Fibroblast of peridontal ligament (primary cell): ENCODE measurements around the gene PRND.
"Not testable (repeated sequence)": the region's sequence is repeated elsewhere in the genome, so short reads cannot be mapped to it uniquely, and the experiment has no call there.

Experiments
- DNase-seq: peaks from one replicate; pipeline ENCODE4 v3.0.0-alpha.2; 2010; ENCODE audit errors: extremely low read depth

PRND gene

DNA sequence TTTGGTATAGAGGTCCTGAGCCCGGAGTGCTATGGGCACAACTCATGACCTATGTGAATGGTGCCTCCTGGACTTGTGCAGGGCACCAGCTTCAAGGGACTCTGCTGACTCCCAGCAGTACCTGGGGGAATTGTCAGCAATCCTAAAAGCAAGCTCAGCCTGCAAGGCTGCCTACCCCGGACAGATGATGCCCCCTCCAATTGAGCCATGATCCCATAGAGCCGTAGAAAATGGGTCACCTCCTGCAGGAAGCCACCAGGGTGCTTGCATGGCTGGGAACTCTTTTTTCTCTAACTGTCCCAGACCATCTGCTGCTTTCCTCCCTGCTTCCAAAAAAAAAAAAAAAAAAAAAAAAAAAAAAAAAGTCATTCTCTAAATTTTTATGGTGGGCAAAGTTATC is 12.9 kb upstream of the PRND start:
- no peak for DNase-seq

DNA sequence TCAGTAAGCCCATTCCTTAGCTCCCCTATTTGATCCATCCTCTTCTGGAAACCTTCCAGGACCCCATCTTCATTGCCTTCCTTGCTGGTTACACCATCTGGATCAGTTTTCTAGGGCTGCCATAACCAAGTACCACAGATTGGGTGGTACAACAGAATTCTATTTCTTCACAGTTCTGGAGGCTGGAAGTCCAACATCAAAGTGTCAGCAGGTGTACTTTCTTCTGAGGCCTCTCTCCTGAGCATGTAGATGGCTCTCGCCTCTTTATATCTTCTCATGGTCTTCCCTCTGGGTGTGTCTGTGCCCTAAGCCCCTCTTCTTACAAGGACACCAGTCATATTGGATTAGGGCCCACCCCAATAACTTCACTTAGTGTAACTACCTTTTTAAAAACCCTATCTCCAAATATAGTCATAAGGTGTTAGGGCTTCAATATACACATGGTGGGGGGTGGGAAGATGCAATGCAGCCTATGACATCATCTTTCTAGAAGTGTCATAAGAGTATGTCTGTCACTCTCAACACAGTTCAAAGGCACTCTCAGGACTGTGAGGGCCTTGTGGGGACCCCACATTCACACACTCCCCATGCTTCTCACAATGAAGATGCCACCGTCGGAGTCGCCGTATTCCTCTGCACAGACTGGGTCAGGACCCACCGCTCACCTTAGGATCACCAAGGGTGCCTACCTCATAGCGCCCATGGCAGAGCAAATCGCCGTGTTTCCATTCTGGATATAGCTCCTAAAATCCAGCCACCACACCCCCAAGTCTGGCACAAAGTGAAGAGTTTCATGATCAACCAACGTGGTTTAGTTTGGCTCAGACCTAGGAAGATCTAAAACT is 12.2 kb upstream of the PRND start:
- no peak for DNase-seq

DNA sequence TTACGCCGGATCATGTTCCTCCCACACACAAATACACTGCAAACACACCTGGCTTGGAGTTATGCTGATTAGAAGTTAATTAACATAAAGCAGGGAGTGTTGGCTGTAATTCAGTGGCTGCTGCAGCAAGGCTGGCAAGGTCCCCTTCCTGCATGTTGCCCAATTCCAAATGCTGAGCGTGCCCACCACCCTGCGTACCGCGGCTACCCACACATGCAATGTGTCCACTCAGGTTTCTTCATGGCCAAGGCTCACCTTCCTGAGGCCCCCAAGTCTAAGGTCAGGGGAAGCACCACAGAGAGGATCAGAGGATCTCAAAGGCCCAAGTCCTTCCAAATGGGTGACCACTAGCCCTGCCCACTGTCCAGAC is 11.6 kb upstream of the PRND start:
- DNase-seq: no peak

DNA sequence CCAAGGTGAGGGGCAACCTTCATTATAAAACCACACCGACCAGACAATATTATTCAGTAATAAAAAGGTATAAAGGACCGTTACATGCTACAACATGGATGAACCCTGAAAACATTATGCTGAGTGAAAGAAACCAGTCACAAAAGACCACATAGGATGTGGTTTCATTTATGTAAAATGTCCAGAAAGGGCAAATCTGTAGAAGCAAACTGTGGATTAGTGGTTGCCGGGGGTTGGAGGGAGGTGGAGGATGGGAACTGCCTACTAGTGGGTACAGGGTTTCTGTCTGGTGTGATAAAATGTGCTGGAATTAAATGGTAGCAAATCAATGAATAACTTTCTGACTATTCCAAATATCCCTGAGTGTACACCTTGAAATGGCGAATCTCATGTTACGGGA is 10.2 kb upstream of the PRND start:
- DNase-seq: no peak

DNA sequence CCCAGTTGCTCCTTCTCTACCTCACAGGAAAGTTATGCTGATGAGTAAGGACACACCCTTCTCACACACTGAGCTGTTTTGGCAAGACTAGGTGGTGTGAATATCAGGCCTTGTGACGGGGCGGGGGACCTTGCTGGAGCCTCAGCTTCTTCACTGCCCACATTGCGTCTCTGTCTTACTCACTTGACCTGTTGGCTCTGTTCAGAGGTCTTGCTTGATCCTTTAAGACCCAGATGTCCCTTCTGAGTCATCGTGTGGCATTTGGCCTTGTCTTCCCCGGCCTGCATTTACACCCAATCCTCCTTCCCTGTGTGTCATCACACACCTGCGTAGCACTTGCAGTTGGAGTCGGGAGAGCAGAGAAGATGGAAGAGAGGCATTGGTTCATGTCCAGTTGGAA is 8.3 kb upstream of the PRND start:
- no peak for DNase-seq

DNA sequence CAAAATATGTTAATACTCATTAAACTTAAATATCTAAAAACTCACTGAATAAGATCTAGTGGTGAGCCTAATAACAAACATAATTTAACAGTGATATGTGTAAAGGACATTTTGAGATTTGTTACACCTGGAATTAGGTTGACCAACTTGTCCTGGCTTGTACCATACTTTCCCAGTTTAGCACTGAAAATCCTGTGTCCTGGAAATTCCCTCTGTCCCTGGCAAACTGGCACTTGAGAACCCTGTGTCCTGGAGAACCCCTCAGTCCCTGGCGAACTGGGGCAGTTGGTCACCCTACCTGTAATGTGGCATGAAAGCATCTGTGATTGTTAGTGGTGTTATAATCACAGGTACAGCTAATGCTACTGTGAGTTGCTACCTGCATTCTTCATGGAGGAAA is 6.9 kb upstream of the PRND start:
- DNase-seq: no peak

DNA sequence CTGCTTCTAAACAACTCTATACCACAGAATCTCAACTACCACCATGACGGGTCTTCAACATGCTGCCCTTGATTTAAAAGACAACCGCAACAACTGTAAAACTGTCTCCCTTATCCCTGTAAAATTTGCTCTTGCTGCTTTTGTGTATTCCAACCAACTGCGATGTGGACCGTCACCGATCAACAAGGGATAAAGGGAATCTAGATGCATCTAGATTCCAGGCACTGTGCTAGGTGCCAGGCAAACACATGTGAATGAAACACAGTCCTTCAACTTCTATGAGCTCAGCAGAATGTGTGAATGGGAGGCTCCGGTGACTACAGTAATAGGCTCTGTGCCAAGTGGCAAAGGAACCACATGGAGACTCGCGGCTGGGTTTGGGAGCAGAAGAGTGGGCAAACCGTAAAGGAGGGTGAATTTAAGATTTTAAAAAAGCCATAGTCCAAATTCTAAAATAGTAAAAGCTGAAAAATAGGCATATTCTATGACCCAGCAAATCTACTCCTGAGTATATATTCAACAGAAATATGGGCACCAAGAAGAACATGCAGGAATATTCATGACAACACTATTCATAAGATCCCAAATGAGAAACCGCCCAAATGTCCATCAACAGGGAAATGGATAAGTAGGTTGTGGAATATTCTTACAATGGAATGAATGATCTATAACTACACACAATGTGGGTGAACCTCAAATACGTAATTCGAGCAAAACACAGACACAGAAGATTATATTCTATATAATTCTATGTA is 3.7 kb upstream of the PRND start:
- DNase-seq: no peak

DNA sequence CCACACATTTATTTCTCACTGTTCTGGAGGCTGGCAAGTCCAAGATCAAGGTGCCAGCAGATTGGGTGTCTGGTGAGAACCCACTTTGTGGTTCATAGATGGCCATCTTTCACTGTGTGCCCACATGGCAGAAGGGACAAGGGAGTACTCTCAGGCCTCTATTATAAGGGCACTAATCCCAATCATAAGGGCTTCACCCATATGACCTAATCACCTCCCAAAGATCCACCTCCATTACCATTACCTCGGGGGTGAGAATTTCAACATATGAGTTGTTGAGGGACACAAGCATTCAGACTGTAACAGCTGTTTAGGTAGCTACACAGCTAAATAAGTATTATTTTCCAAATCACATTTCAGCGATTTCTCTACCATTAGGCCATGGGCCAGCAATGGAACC is 2.5 kb upstream of the PRND start:
- no peak for DNase-seq

DNA sequence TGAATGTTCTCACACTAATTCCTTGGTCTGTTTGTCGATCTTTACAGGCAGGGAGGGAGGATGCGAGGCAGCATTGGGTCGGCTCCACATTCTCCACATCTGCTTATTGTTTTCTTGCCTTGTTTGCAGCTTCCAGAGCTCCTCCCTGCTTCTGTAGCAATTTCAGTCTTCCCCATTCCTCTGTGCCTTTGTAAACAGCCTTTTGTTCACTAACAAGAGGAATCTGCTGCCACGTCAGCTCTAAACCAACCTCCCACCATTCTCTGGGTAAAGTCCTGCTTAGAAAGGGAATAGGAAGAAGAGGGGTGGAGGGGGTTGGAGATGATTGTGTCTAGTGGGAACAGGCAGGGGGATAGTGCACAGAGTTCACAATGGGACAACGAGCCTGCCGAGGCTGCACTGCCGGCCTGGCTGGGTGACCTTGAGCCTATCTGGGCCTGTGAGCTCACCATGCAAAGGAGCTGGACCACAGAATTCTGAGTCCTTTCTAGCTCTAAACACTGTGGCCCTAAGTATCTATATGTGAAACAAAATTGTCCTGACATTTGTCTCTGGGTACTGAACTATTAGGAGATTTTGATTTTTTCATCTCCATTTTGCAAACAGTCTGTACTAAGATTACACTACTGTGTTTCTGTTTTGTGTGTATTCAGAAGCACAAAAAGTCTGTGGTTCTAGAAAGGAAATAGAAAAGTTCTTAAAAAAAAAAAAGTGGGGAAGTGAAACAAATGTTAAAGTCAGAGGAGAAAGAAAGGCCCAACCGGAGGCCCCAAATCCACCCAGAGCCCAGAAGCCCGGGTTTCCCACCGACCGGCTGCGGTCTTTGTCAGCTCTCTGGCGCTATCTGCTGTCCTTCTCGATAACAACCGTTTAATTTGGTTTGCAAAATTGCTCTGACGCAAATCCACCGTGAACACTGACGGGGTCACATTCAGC is 1.4 kb upstream of the PRND start:
- peak; percentile 92 for DNase-seq

DNA sequence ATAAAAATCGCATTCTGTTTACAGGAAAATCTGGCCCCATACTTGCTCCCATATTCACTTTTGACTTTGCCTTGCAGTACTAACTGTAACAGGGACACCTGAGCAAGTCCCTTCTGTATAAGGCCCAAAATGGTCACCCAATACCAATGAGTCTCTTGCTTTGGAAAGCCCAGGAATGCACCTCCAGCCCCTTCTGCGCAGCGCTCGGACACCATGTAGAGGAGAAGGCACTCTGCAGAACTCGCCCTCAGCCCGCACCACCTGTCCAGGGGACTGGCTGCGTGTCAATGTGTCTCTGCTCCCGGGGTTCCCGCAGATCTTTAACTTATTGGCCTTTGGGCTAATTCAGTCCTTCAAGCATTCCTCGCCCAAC is 746 bp upstream of the PRND start:
- DNase-seq: no peak

DNA sequence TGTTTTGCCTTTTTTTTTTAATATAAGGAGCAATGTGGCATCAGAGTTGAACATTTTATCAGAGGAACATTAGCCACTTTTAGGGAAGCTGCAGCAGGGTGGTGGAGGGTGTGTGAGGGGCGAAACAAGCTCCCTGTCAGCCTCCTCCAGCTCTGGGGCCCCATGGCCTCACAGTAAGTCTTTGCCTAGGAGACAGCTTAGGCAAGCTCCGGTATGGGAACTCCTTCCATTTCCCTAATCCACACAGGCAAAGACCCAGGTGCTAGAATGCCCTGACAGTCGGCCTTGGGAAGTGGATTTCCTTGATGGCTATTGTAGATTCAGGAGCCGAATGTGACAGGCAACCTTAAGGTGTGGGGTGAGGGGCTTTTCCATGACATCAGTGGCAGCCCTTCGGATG is 862 bp downstream of the PRND start:
- DNase-seq: no peak

DNA sequence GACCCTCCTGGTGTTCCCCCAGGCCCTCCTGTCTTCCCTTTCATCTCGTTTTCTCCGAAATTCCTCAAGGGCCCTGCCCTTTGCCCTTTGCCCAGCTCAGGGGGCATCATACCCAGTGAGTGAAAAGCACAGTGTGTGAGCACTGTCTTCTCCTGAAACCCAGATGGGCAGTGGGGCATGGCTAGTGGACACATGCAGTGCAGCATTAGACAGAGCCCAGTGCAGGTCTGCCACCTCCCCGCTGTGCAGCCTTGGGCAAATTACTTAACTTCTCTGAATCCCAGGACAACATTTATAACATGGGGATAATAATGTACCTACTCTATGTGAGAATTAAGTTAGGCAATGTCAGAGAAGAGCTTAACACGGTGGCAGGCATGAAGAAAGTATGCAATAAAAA is 1.3 kb downstream of the PRND start:
- no peak for DNase-seq

DNA sequence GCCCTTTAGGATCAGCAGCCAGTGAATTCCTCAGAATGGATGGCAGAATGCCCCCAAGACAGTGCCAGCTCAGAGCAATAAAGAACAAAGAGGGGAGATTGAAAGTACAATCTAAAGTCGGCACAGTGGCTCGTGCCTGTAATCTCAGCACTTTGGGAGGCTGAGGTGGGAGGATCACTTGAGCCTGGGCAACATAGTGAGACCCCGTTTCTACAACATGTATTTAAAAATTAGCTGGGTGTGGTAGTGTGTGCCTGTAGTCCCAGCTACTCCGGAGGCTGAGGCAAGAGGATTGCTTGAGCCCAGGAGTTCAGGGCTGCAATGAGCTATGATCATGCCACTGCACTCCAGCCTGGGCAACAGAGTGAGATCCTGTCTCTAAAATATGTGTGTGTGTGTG is 1.8 kb downstream of the PRND start:
- DNase-seq: not testable (repeated sequence)

DNA sequence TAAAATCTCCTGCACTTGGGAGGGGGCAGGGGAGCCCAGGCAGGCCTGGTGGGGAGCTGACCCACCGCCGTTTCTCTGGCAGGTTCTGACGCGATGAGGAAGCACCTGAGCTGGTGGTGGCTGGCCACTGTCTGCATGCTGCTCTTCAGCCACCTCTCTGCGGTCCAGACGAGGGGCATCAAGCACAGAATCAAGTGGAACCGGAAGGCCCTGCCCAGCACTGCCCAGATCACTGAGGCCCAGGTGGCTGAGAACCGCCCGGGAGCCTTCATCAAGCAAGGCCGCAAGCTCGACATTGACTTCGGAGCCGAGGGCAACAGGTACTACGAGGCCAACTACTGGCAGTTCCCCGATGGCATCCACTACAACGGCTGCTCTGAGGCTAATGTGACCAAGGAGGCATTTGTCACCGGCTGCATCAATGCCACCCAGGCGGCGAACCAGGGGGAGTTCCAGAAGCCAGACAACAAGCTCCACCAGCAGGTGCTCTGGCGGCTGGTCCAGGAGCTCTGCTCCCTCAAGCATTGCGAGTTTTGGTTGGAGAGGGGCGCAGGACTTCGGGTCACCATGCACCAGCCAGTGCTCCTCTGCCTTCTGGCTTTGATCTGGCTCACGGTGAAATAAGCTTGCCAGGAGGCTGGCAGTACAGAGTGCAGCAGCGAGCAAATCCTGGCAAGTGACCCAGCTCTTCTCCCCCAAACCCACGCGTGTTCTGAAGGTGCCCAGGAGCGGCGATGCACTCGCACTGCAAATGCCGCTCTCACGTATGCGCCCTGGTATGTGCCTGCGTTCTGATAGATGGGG is 3.0 kb downstream of the PRND start:
- no peak for DNase-seq

DNA sequence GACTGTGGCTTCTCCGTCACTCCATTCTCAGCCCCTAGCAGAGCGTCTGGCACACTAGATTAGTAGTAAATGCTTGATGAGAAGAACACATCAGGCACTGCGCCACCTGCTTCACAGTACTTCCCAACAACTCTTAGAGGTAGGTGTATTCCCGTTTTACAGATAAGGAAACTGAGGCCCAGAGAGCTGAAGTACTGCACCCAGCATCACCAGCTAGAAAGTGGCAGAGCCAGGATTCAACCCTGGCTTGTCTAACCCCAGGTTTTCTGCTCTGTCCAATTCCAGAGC is 3.5 kb downstream of the PRND start:
- DNase-seq: no peak

DNA sequence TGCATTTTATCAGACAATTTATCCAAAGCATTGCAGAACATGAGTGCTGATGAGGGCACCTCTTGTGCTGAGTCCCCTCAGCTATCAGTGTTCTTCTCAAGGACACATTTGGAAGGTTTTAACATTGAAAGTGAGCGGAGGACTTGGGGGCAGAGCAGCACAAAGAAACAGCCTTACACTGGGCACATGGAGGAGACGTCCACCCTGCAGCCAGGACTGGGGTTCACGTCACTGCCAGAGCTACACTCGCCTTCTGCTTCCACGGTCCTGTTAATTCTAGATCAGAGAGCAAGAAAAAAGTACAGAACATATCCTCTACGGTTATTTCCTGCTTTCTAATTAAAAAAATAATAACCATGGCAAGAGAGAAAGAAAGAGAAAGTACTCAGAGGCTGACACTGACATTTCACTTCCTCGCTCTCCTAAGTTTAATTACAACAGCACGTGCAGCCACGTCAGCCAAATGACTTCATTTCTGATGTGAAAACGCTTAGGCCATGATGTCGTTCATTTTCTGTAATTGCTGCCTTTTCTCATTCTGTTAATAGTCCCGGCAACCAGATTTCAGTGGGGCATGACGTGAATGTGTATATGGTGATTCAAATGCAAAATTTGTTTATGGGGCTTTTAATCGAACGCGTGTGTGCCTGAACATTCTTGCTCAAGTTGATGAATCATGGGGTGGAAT is 5.1 kb downstream of the PRND start:
- DNase-seq: peak; percentile 97

DNA sequence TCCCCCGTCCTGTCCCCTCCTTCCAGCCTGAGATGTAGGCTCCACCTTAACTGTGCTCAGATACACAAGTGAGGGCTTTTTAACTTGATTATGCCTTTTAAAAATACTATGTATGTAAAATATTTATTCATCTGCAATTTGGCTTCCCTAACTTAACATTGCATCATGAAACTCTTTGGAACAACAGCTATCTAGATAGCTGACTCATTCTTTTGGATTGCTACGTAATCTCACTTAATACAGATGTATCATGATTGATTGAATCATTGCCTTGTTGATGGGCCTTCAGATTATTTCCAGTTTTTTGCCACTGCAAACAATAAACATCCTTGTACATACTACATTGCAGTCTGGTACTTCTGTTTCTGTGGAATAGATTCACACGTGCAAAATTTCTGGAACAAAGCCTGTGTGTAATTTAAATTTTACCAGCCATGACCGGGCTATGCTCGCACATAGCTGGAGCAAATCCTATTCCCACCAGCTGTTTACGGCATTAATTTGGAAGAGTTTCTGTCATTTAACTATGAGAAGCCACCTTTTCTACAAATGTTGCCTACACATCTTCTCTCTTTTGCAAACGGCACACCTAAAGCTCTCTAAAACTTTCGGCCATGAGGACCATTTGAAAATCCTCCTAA is 6.5 kb downstream of the PRND start:
- peak; percentile 54 for DNase-seq

DNA sequence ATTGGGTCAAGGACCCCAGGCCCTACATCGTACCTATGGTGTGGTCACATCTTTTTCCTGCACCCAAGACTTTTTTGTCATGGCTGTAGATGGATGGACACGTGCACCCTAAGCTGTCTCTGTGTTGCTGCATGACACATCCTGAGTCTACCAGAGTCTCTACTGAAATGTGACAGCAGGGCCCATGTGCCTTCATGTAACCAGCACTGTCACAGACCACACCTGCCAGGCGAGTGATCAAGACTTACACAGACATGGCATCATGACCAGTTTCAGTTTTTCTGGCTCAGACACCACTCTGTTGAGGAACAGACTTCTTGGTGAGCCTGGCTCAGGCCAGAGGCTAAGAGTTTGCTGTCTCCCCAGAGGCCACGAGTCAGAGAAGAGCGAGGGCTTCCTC is 7.6 kb downstream of the PRND start:
- no peak for DNase-seq

DNA sequence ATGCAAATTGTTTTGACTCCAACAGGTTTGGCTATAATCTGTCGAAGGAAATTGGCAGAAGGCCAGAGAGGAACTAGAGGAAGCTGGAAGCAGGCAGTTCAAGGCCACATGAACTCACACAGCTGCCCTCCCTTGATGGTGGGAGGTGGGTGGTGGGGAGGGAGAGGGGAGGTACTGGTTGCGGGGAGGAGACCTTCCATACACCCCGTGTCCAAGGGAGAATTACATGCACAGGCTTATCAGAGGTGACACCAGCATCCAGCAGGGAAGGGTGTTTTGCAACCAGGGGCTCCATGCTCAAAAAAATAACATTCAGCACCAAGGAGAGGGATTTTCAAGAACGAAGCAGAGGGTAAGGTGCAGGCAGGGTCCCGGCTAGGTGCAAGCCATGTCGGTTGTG is 9.1 kb downstream of the PRND start:
- DNase-seq: peak; percentile 18

DNA sequence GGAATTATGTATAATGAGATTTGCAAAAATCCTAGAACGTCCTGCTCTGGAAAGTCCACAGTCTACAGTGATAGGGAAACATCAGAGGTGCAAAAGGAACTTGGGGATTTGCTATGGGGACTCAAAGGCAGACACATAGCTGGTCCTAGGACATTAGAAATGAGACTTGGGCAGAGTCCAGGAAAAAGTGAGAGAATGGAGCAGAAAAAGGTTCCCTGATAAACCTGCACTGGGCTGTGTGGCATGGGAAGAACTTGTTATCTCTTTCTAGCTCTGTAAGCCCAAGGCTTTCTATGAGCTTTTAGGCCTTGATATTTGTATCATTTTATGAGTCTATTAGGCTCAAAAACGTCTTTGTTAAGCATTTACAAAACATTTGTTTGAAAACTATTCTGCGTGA is 15.2 kb downstream of the PRND start:
- no peak for DNase-seq
